ENCODE results near the gene FUT7. TPM values are rescaled to one million over a fixed set of nuclear protein-coding genes. Genes with fewer than 3 reads are reported as not detected.

The FUT7 gene
- total and polyA plus RNA-seq, 8 donors, result 0.23 to 3.9 (median 0.43) TPM; not detected in 4

DNA sequence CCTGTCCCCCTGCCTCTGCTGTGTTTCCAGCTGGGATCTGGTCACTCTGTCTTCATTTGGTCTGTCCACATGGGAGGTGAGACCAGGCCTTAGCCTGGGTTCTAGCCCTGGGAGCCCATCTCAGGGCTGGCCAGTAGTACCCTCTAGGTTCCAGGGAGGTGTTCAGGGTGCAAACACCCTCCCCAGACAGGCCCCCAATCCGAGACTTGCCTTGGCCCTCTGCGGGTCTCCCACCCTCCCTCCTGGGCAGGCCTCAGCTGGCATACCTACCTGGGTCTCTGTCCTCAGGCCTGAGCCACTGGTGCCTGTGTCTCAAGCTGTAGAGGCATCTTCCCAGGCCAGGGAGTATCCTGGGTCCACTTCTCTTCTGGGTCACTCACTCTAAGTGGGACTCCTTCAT lies 39.4 kb upstream of the FUT7 start:
- DNase-seq, result no peak
- WGBS, 5 donors, result 64 to 89% (median 75%) methylated on average over 1 to 2 of the region's 2 CpGs
- Histone ChIP-seq H3K4me3 (peak overlapping the region in 3 of 4 donors; percentile 46 to 53 (median 48)), H3K27me3 (peaks cover 0 to 28% (median 11%) of the 10 kb centered on the region in 3 donors), H3K36me3 (no peaks in the 10 kb centered on the region), H3K9me3 (no peaks in the 10 kb centered on the region), H3K4me1 (peaks cover 21 to 51% (median 28%) of the 10 kb centered on the region in 4 donors), H3K27ac (peak overlapping the region; percentile 79 to 84 (median 82))
- TF ChIP-seq, protein P1, sequence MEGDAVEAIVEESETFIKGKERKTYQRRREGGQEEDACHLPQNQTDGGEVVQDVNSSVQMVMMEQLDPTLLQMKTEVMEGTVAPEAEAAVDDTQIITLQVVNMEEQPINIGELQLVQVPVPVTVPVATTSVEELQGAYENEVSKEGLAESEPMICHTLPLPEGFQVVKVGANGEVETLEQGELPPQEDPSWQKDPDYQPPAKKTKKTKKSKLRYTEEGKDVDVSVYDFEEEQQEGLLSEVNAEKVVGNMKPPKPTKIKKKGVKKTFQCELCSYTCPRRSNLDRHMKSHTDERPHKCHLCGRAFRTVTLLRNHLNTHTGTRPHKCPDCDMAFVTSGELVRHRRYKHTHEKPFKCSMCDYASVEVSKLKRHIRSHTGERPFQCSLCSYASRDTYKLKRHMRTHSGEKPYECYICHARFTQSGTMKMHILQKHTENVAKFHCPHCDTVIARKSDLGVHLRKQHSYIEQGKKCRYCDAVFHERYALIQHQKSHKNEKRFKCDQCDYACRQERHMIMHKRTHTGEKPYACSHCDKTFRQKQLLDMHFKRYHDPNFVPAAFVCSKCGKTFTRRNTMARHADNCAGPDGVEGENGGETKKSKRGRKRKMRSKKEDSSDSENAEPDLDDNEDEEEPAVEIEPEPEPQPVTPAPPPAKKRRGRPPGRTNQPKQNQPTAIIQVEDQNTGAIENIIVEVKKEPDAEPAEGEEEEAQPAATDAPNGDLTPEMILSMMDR (IDR thresholded peaks at IDR 0.05), result no peak
- TF ChIP-seq EP300 (IDR thresholded peaks at IDR 0.05) (no peak), POLR2AphosphoS5 (IDR thresholded peaks at IDR 0.05) (no peak), POLR2A (IDR thresholded peaks at IDR 0.05) (no peak)
- intact Hi-C loops (cut with DNase I; ENCODE audit: low total_unique reads), result no loop called here

DNA sequence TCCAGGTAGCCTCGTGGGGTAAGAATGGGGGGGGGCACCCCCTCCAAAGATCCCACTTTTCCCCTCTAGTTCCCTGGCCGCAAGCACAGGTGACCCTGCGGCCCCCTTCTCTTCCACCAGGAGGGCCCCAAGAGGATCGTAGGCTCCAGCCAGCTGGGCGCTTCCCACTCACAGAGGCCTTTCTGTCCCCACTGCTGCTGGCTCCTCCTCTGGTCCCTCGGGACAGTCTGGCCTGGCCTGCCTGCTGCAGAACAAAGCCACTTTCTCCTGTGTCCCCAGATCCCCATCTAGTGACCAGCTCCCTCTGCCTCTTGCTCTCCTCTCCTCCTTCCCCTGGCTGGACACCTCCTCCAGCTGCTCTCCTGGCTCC lies 39.0 kb upstream of the FUT7 start:
- H3K9me3 ChIP-seq, result no peaks in the 10 kb centered on the region
- peak overlapping the region; percentile 46 to 53 (median 48) for H3K4me3 ChIP-seq
- TF ChIP-seq POLR2AphosphoS5 (IDR thresholded peaks at IDR 0.05), result no peak
- TF ChIP-seq POLR2A (IDR thresholded peaks at IDR 0.05), result no peak
- no peak for TF ChIP-seq EP300 (IDR thresholded peaks at IDR 0.05)
- TF ChIP-seq, protein P1 (IDR thresholded peaks at IDR 0.05), result no peak
- peaks cover 0 to 25% (median 11%) of the 10 kb centered on the region in 3 donors for H3K27me3 ChIP-seq
- H3K27ac ChIP-seq, result peak overlapping the region; percentile 79 to 84 (median 82)
- intact Hi-C loops (cut with DNase I; ENCODE audit: low total_unique reads), result no loop called here
- H3K4me1 ChIP-seq, result peaks cover 21 to 54% (median 30%) of the 10 kb centered on the region in 4 donors
- 11 to 28% (median 13%) methylated on average over 4 to 6 of the region's 6 CpGs for WGBS, 5 donors
- no peak for DNase-seq
- H3K36me3 ChIP-seq, result no peaks in the 10 kb centered on the region

DNA sequence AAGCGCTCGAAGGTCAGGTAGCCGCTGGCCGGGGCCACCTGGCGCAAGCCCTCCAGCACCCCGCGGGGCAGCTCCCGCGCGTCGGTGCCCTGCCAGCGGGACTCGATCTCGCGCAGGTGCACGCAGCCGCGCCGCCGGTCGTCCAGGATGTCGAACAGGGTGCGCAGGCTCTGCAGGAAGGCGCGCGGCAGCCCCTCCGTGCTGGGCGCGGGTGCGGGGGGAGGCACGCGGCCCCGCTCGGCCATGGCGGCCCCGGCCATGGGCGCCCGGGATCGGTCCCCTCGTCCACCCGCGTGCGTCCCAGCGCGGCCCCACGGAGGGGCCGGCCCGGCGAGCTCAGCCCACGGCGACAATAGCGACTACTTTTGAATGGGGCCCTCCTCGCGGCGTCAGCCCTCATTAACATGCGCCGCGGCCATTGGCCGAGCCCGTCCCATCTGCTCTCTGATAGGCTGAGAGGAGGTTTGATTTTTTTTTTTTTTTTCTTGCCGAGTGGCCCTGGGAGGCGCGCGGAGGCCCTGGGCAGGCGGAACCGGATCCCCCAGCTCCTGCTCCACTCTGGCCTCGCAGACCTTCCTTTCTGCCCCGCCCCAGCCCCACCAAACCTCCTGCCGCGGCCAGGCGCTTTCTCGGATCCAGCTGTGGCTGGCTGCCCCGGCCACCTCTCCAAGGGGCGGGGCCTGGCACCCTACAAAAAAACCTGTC lies 38.5 kb upstream of the FUT7 start, which contains the start of gene SAPCD2:
TSS of gene SAPCD2 (minus strand) at position 357 of the 705 bp plus-strand sequence. CDS start at position 260, 97 bp downstream.
- TF ChIP-seq POLR2AphosphoS5 (IDR thresholded peaks at IDR 0.05) (no peak), EP300 (IDR thresholded peaks at IDR 0.05) (no peak), POLR2A (IDR thresholded peaks at IDR 0.05) (no peak)
- TF ChIP-seq, protein P1 (IDR thresholded peaks at IDR 0.05), result no peak
- H3K4me1 ChIP-seq, result peaks cover 21 to 54% (median 30%) of the 10 kb centered on the region in 4 donors
- no peaks in the 10 kb centered on the region for H3K36me3 ChIP-seq
- peak within 1 kb of the TSS; percentile 79 to 84 (median 82) for H3K27ac ChIP-seq
- 0 to 1% (median 0%) methylated on average over 36 to 74 of the region's 74 CpGs for WGBS, 5 donors
- peak; percentile 93 to 96 for DNase-seq
- H3K27me3 ChIP-seq, result peaks cover 0 to 25% (median 11%) of the 10 kb centered on the region in 3 donors
- intact Hi-C loops (cut with DNase I; ENCODE audit: low total_unique reads), result no loop called here
- H3K4me3 ChIP-seq, result peak within 1 kb of the TSS; percentile 46 to 53 (median 48)
- H3K9me3 ChIP-seq, result no peaks in the 10 kb centered on the region

DNA sequence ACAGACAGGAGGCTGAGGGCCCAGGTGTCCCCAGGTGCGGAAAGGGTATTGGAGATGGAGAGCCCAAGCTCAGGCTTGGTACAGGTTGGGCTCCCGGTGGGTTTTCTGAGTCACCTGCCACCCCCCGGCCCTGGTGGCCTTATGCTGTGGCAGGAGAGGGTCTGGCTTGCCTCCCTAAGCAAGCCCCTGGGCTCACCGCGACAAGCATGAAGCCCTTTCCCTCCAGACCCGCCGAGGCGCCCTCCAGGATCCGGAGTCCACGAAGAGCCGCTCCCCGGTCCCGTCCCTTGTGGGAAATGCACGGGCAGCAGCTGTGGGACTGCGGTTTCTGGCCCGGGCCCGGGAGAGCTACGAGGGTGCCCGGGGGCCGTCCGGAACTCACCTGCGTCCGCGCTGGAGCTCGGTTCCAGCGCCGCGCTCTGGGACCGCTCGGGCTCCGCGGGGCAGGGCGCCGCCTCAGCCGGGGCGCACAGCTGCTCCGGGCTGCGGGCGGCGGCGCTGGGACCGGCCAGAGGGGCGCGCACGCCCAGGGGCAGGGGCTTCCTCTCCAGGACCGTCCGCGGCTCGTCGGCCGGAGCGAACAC lies 37.7 kb upstream of the FUT7 start:
- Histone ChIP-seq H3K36me3 (no peaks in the 10 kb centered on the region), H3K9me3 (no peaks in the 10 kb centered on the region), H3K27ac (peak overlapping the region in 2 of 5 donors; percentile 81 to 82), H3K4me1 (peaks cover 21 to 54% (median 30%) of the 10 kb centered on the region in 4 donors), H3K4me3 (peak overlapping the region; percentile 46 to 53 (median 48)), H3K27me3 (peaks cover 0 to 25% (median 11%) of the 10 kb centered on the region in 3 donors)
- 2 to 7% (median 4%) methylated on average over 12 to 52 of the region's 52 CpGs for WGBS, 5 donors
- TF ChIP-seq, protein P1 (IDR thresholded peaks at IDR 0.05), result no peak
- TF ChIP-seq POLR2AphosphoS5 (IDR thresholded peaks at IDR 0.05) (no peak), EP300 (IDR thresholded peaks at IDR 0.05) (no peak), POLR2A (IDR thresholded peaks at IDR 0.05) (no peak)
- peak in 1 of 2 donors; percentile 56 for DNase-seq
- intact Hi-C loops (cut with DNase I; ENCODE audit: low total_unique reads), result no loop called here

Data from stomach (tissue), 9 donors.